Osteoblast (primary cell): ENCODE data around the gene SPX. TPM values are rescaled to one million over a fixed set of nuclear protein-coding genes. Genes with fewer than 3 reads are reported as not detected.

Experiments
- DNase-seq: peaks from one replicate; pipeline ENCODE4 v3.0.0; 2011; ENCODE audit warnings: low spot score, mixed read lengths; ENCODE audit not compliant: insufficient read length; ENCODE audit errors: missing footprints
- H2AFZ ChIP-seq: 2 replicates; pipeline ENCODE4 v1.6.0; 2011; ENCODE audit warnings: mild to moderate bottlenecking, low read length
- H3K27ac ChIP-seq: 2 replicates; pipeline ENCODE4 v1.5.1; 2011; ENCODE audit warnings: mild to moderate bottlenecking, low read depth, low read length, moderate library complexity
- H3K27me3 ChIP-seq: 2 replicates; pipeline ENCODE4 v1.6.0; 2012; ENCODE audit warnings: mild to moderate bottlenecking, control low read depth, inconsistent platforms, low read length, moderate library complexity; ENCODE audit not compliant: insufficient read depth
- H3K36me3 ChIP-seq: 2 replicates; pipeline ENCODE4 v1.5.1; 2011; ENCODE audit warnings: mild to moderate bottlenecking, low read length, control low read depth, moderate library complexity; ENCODE audit not compliant: insufficient read depth
- H3K4me1 ChIP-seq: 2 replicates; pipeline ENCODE4 v1.5.1; 2011; ENCODE audit warnings: mild to moderate bottlenecking, low read length, control low read depth, moderate library complexity; ENCODE audit not compliant: insufficient read depth
- H3K4me2 ChIP-seq: 2 replicates; pipeline ENCODE4 v1.6.0; 2011; ENCODE audit warnings: mild to moderate bottlenecking, low read length; ENCODE audit not compliant: insufficient read depth
- H3K4me3 ChIP-seq: fragments of 200-600 bp; sonication (generic); 3 replicates; pipeline ENCODE4 v1.5.1; 2012; ENCODE audit warnings: mild to moderate bottlenecking, low read length, inconsistent platforms; ENCODE audit not compliant: insufficient read depth
- H3K79me2 ChIP-seq: 2 replicates; pipeline ENCODE4 v1.6.0; 2012; ENCODE audit warnings: mild to moderate bottlenecking, low read length, control low read depth, inconsistent platforms; ENCODE audit not compliant: insufficient read depth
- H3K9me3 ChIP-seq: 2 replicates; pipeline ENCODE4 v1.5.1; 2011; ENCODE audit warnings: low read depth, low read length, control low read depth
- H4K20me1 ChIP-seq: 2 replicates; pipeline ENCODE4 v1.6.0; 2012; ENCODE audit warnings: mild to moderate bottlenecking, low read length, control low read depth; ENCODE audit not compliant: insufficient read depth
- total RNA-seq: library from RNA; depleted of rRNA; stranded (reverse); fragments of >200 nt; gene quantifications from 2 replicates; pipeline ENCODE4 v1.2.3, GENCODE V29; 2012
- TF ChIP-seq, protein P1 (sequence below): IDR thresholded peaks from 2 replicates; pipeline ENCODE4 v1.5.1; 2011; ENCODE audit warnings: mild to moderate bottlenecking, low read depth, low read length, moderate library complexity; ENCODE audit errors: extremely low read depth

SPX gene
- total RNA-seq, 1 donor: 2.9 TPM

DNA sequence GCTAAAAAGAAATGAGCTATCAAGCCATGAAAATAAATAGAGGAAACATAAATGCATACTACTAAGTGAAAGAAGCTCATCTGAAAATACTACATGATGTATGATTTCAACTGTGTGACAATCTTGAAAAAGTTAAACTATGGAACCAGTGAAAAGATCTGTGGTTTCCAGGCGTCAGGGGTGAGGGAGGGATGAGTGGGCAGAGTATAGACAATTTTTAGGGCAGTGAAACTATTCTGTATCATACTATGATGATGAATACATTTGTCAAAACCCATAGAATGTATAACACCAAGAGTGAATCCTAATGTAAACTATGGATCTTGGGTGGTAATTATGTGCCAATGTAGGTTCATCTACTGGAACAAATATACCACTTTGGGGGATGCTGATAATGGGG is 21.3 kb downstream of the SPX start:
- no peak overlapping the region for H2AFZ ChIP-seq
- no peaks in the 10 kb centered on the region for H3K4me1 ChIP-seq
- H3K79me2 ChIP-seq: no peaks in the 10 kb centered on the region
- no peak overlapping the region for H3K27ac ChIP-seq
- TF ChIP-seq, protein P1, sequence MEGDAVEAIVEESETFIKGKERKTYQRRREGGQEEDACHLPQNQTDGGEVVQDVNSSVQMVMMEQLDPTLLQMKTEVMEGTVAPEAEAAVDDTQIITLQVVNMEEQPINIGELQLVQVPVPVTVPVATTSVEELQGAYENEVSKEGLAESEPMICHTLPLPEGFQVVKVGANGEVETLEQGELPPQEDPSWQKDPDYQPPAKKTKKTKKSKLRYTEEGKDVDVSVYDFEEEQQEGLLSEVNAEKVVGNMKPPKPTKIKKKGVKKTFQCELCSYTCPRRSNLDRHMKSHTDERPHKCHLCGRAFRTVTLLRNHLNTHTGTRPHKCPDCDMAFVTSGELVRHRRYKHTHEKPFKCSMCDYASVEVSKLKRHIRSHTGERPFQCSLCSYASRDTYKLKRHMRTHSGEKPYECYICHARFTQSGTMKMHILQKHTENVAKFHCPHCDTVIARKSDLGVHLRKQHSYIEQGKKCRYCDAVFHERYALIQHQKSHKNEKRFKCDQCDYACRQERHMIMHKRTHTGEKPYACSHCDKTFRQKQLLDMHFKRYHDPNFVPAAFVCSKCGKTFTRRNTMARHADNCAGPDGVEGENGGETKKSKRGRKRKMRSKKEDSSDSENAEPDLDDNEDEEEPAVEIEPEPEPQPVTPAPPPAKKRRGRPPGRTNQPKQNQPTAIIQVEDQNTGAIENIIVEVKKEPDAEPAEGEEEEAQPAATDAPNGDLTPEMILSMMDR: no peak
- no peaks in the 10 kb centered on the region for H3K36me3 ChIP-seq
- no peak overlapping the region for H3K4me2 ChIP-seq
- H3K4me3 ChIP-seq: no peak overlapping the region
- no peaks in the 10 kb centered on the region for H3K9me3 ChIP-seq
- DNase-seq: no peak
- H3K27me3 ChIP-seq: peaks cover 2% of the 10 kb centered on the region
- no peaks in the 10 kb centered on the region for H4K20me1 ChIP-seq

DNA sequence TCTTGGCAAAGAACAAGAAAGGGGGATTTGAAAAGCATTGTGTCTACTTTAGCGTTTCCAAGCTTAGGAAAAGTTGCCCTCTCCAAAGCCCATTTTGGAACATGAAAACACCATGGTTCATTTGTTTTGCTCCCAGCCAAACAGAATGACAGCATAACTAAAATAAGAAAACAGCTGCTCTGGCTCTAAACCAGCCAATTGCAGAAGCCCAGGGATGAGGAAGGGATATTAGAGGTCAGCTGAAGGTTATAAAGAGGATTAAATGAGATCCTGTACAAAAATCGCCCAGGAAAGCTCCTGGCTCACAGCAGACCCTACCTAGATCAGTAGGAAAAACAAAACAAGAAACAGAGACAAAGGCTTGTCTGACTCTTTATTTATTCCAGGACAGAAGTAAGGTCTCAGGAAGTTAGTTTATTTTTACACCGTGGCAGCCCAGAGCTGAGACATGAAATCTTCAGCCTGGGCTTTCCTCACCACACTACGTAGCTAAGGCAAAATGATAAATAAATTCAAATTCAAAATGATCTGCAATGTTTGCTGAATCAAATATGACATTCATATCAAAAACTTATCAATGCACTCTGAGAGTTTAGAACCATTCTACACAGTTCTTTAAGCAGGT is 25.9 kb downstream of the SPX start:
- Histone ChIP-seq H3K4me2 (no peak overlapping the region), H3K4me3 (no peak overlapping the region), H2AFZ (no peak overlapping the region), H3K79me2 (no peaks in the 10 kb centered on the region), H3K27me3 (no peaks in the 10 kb centered on the region), H3K9me3 (no peaks in the 10 kb centered on the region), H3K27ac (no peak overlapping the region), H3K36me3 (no peaks in the 10 kb centered on the region), H4K20me1 (no peaks in the 10 kb centered on the region), H3K4me1 (no peaks in the 10 kb centered on the region)
- DNase-seq: no peak
- TF ChIP-seq, protein P1: no peak

DNA sequence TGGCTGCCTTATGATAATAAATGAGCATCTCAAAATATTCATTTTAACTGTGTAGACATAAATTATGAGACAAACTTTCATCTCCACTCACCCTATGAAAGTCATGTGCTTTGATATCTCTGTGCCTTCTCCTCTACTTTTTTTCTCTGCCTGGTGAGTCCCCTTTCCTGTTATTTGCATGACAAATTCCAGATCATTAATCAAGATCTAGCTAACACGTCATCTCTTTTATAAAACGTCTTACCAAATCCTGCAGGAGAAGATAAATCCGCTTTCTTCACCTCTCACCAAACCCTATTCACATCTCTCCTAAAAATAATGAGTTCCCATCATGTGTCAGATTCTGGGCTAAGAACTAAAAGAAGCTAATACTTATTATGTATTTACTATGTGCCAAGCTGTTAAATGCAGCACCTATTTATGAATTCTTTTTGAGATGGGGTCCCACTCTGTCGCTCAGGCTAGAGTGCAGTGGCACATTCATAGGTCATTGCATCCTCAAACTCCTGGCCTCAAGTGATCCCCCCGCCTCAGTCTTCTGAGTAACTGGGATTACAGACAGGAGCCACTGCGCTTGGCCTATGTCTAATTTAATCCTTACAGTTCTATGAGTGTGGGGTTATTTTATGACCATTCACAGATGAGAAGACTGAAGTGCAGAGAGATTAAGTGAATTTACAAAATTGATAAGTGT is 26.7 kb downstream of the SPX start:
- Histone ChIP-seq H3K36me3 (no peaks in the 10 kb centered on the region), H3K27me3 (no peaks in the 10 kb centered on the region), H3K4me2 (no peak overlapping the region), H3K9me3 (no peaks in the 10 kb centered on the region), H2AFZ (no peak overlapping the region), H3K4me3 (no peak overlapping the region), H3K27ac (no peak overlapping the region), H3K79me2 (no peaks in the 10 kb centered on the region), H4K20me1 (no peaks in the 10 kb centered on the region), H3K4me1 (no peaks in the 10 kb centered on the region)
- TF ChIP-seq, protein P1: no peak
- DNase-seq: no peak

DNA sequence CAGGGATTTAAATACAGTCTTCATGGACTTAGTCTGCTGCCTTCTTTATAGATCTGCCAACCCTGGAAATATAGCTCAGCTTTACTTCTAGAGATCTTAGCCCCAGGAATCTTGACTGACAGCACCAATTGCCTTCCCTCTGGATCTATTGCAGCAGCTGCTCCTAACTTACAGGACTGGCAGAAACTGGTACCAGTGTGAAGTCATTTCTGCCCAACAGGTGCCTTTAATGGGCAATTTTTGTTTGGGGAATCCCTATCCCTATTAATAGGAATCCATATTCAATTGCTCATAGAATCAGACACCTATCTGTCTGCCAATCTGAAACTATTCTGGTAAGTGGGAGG is 27.2 kb downstream of the SPX start:
- no peak overlapping the region for H3K4me2 ChIP-seq
- no peak overlapping the region for H3K27ac ChIP-seq
- H3K4me3 ChIP-seq: no peak overlapping the region
- H3K9me3 ChIP-seq: no peaks in the 10 kb centered on the region
- H3K27me3 ChIP-seq: no peaks in the 10 kb centered on the region
- no peaks in the 10 kb centered on the region for H4K20me1 ChIP-seq
- H3K36me3 ChIP-seq: no peaks in the 10 kb centered on the region
- H3K4me1 ChIP-seq: no peaks in the 10 kb centered on the region
- TF ChIP-seq, protein P1: no peak
- no peak for DNase-seq
- H3K79me2 ChIP-seq: no peaks in the 10 kb centered on the region
- H2AFZ ChIP-seq: no peak overlapping the region
